Hepatocyte (in vitro differentiated cells): ENCODE data around the gene CD19.

Experiments
- CTCF ChIP-seq: fragments of 200-600 bp; sonication (generic); IDR thresholded peaks from 2 replicates; pipeline ENCODE4 v1.5.1; 2016; ENCODE audit warnings: antibody characterized with exemption, mild to moderate bottlenecking; ENCODE audit not compliant: poor library complexity
- EZH2 ChIP-seq: fragments of 200-600 bp; sonication (generic); IDR thresholded peaks from 2 replicates; pipeline ENCODE4 v1.6.1; 2016; ENCODE audit warnings: antibody characterized with exemption, mild to moderate bottlenecking, borderline replicate concordance
- EZH2phosphoT487 ChIP-seq: fragments of 200-600 bp; sonication (generic); IDR thresholded peaks from one replicate; pipeline ENCODE4 v1.6.1; 2018; ENCODE audit warnings: antibody characterized with exemption, mild to moderate bottlenecking, low read depth, moderate library complexity; ENCODE audit not compliant: unreplicated experiment, severe bottlenecking

GRCh38 chr16:28913946-28914724, 17.6 kb upstream of the CD19 start:
- no peak for TF ChIP-seq EZH2phosphoT487
- no peak for TF ChIP-seq CTCF
- no peak for TF ChIP-seq EZH2
